GM10847 (cell line): ENCODE measurements around the gene PTBP2.

Source experiments
- POLR2A ChIP-seq: IDR thresholded peaks from 2 replicates; pipeline ENCODE4 v1.6.1; 2011; ENCODE audit not compliant: insufficient read length; ENCODE audit errors: extremely low read depth

The PTBP2 gene

DNA sequence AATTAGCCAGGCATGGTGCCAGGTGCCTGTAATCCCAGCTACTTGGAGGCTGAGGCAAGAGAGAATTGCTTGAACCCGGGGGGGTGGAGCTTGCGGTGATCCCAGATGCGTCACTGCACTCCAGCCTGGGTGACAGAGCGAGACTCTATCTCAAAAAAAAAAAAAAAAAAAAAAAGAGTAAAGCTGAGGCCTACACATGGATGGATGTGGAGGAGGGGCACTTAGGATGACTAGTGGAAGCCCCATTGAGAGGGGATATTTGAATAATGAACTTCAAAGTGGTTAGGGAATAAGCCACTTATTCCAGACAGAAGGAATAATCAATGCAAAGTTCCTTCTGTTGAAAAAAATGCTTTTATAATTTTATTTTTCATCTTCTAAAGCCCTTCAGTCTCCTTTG is 51.4 kb downstream of the PTBP2 start:
- no peak for TF ChIP-seq POLR2A

DNA sequence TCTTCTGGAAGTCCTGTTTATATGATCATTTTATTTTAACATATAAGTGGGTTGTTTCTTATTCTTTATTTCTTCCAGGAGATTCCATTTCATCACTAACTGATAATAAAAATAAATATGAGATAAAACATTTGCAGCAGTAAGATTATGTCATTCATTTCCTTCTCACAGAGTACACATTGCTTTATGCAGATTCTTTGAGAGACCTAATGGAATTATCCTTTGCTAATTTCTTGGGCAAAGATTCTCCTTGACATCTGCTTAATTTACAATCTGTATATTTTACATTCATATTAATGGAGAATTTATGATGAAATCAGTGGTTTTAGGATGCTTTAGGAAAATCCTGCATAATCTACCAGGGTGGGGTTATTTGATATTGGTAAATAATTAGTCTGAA is 60.6 kb downstream of the PTBP2 start:
- no peak for TF ChIP-seq POLR2A

DNA sequence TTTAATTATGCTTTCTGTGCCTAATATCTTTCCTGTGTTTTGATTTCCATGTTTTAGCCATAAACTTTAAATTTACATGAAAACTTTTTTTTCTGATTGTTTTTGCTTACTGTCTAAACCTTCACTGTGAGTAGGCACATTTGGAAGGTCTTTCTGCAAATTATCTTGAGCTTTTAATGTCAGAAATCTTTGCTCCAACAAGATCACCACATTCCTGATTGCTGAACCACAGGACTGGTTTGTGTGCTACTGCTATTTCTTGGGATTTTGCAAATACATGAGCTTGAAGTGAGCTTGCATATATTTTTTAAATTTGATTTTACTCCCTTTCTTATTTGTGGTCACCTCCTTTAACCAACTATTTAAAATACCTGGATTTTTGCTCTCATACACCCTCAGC is 61.3 kb downstream of the PTBP2 start:
- TF ChIP-seq POLR2A, result no peak

DNA sequence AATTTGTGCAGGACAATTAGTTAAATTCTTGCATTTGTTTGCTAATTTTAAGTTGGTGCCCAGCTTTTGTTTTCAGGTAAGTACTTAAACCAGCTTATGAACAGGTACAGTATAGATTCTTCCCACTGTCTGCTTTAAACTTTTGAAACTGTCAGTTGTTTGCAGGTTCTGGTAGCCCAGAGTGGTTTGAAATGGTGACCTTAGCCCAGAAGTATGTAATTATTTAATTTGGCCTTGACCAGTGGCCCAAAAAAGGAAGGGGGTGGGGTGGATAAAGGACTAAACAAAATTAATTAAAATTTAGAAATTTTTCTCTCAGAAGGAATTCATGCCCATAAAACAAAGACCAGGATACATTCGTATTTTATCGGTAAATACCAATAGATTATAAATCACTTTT is 69.0 kb downstream of the PTBP2 start:
- TF ChIP-seq POLR2A, result no peak

DNA sequence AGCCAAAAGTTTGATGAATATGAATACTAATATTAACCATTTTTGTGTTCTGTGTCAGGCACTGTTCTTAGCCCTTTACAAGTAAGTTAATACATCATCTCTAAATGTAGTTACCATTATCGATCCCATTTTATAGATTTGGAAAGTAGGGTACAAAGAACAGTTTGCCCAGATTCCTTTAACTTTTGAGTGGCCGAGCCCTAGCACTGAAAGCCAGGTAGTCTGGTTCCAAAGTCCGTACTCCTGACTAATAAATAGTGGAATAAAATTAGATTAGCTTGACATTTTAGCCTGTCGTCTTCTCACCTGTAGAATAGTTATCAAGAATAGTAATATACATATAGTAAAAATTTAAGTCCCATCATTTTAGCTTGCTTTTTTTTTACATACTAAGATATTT is 70.6 kb downstream of the PTBP2 start:
- TF ChIP-seq POLR2A, result no peak

DNA sequence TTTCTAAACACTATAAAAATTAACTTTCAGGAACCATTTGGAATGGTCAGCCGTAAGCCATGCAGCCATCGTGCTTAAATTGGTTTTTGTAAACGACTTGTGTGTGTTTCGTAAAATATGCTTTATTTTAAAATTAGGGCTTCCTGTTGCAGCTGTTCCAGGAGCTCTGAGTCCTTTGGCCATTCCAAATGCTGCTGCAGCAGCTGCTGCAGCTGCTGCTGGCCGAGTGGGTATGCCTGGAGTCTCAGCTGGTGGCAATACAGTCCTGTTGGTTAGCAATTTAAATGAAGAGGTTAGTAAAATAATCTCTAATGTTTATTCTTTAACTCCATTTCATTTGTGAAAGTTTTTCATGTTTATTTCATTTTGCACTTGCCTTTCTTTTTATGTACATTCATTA is 83.1 kb downstream of the PTBP2 start:
- no peak for TF ChIP-seq POLR2A

DNA sequence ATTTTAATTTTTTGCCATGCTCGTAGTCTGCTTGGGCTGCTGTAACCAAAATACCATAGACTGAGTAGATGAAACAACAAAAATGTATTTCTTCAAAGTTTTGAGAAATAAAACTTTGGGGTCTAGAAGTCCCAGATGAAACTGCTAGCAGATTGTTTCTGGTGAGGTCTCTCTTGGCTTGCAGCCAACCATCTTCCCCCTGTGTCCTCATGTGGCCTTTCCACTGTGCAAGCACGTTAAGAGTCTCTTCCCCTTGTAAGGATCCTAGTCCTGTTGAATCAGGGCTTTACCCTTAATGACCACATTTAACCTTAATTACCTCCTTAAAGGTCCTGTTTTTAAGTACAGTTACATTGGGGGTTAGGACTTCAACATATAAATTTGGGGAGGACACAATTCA is 86.6 kb downstream of the PTBP2 start:
- TF ChIP-seq POLR2A, result no peak

DNA sequence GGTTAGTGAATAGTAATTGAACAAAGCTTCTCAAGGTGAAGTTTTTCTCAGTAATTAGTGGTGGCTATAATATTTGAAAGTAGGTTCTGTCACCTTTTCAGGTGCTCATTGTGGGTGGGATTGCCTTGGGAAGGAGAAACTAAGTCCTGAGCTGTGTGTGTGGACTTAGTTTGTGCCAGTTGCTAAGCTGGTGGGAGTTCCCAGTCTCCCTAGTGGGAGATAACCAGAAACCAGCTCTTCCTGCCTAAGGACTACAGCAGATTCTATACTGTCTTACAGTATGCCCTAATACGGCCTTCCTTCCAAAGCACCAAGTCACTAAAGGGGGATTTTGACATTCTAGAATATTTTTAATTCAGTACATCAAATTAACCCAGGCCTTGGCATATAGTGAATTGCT is 94.3 kb downstream of the PTBP2 start:
- no peak for TF ChIP-seq POLR2A

DNA sequence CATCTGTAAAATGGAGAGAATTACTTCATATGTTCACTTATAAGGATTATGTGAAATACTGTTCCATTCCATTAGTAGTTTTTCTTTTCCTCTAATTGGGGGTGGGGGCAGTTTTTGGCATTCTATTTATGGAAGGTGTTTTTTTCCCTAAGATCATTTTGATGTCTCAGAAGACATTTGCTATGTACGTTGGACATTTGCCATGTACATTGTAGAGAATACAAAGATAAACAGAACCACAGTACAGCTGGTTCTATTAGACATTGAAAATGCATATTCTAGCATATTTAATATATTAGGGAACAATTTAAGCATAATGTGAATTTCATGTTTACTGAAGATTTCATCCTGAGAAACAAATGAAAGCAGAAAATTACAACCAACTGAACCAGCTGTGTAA is 98.5 kb downstream of the PTBP2 start:
- TF ChIP-seq POLR2A, result no peak

DNA sequence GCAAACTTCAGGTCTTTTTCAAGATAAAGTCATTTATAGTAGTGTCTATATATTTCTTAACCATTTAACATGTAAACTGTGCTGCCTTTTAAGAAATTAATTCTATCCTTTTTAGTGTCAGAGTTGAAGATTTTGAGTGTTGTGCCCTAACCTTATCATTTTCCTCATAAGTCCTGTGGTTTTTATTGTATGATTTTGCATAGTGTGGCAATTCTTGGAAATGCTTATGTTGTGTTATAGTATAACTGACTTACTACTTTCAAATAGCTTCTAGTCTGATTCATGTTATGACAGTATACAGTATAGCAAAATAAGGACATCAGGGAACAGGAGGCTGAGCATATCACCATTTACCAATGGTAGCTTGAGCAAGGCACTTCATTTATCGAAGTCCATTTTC is 99.1 kb downstream of the PTBP2 start:
- no peak for TF ChIP-seq POLR2A

DNA sequence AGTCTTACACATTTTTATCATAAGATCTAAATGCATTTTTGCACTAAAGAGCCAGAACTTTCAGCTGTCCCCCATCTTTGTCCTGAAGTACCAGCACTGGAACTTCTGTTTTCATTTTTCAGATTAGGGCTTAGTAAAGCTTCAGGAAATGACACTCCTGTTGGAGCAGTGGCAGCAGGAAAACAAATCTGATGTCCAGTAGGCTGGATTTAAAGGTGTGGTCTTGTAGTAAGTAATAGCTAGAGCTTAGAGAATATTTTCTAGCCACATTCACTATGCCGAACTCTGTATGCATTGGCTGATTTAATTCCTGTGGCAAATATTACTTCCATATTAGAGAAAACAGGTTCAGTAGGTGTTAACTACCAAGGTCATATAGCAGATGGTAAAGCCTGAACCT is 103.6 kb downstream of the PTBP2 start:
- no peak for TF ChIP-seq POLR2A

DNA sequence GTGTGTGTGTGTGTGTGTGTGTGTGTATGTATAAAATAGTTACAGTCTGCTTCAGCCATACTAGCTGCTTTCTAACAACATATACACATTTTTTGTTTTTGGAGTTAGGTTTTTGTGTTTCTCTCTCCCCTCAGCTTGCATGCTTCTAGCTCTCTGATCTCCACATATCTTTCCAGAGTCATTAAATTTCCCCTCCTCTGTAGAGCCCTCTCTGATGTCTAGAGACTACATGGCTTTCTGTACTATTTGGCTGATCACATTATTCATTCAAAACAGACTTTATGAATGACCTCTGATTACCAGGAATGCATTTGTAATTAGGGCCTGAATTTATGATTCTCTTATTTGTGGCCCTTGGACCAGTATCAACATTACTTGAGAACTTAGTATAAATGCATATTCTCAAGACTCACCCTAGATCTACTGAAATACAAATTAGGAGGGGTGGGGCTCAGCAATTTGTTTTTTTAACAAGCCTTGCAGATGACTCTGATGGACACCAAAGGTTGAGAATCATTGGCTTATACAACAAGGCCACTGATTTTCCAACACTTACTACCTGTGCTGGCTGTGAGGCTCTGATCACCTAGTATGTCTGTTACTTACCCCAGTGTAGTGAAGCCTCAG is 104.5 kb downstream of the PTBP2 start:
- no peak for TF ChIP-seq POLR2A

DNA sequence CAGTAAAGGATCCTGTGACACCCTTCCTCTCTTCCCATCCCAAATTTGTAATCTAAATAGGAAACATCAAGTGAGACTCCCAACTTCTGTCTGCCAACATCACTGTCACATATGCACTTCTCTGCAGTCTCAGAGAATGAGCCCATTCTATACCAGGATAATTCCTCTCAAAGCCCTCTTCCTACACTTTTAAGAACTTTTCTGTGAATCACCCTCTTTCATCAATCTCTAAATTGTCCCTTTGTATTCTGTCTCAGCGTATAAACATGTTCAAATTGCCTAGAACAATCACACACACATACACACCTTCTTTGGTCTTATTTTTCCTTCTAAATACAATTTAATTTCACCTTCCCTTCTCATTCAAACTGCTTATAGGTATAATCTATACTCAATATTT is 111.8 kb downstream of the PTBP2 start:
- TF ChIP-seq POLR2A, result no peak

DNA sequence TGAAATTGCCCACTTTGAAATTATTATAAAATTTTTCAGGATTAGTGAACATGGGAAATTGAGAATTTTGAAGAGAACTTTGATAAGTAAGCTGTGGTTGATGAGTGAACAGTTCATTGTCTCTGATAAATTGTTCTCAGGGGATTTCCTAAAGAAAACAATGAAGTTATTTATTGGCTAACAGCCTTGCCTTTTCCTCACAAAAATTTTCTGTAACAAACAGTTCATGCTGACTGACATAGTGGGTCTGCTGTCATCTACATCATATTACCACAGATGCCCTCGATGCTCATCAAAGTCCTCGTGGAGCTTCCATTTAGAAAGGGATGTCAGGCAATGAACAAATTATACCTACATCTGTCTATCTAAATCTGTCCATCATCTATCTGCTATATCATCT is 113.4 kb downstream of the PTBP2 start:
- TF ChIP-seq POLR2A, result no peak

DNA sequence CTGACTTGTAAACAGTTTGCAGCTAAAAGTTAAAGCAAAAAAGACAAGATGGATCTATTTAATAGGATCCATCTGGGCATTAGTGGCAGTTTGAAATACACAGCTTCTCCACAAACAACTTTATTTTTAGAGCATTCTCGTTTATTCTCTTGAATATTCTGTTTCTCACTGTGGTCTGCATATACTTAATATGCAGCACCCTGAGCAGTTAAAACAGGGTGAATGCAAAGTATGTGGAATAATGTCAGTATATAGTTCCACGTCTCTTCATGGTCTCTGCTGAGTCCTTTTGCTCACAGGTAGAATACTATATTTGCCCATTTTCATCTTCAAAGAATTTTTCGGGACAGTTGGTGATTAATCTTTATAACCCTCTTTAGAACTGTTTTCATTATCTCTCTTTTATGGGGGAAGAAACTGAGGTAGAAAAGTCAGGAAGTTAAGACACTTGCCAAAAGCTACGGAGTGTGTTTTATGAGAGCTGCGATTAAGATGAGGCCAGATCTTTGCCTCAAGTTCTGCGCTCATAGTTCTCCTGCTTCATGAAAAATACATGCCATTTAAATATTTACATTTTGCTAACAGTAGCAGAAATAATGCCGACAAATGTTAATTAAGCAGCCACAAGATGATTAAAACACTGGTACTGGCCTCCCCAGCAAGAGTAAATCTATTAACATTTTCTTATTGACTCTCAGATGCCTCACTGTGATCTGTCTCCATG is 115.6 kb downstream of the PTBP2 start:
- TF ChIP-seq POLR2A, result no peak

DNA sequence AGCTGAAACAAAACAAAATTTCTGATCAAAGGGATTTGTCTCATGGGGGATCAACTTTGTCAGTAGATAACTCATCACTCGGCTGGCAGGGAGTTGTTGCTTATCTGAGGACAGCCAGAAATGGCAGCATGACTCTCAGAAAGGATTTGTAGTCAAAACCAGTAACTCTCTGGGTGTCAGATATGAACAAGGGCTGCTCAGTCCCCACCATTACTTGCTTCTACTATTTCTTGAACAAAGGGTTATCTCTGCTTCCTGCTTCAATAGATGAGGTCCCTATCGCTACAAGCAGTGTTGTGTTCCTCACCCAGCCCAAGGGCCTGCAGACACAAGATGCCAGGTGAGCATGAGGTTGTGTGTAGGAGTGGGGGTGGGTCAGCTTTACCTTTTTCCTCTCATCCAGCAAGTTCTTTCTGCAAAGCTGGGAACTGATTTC is 116.2 kb downstream of the PTBP2 start:
- no peak for TF ChIP-seq POLR2A

DNA sequence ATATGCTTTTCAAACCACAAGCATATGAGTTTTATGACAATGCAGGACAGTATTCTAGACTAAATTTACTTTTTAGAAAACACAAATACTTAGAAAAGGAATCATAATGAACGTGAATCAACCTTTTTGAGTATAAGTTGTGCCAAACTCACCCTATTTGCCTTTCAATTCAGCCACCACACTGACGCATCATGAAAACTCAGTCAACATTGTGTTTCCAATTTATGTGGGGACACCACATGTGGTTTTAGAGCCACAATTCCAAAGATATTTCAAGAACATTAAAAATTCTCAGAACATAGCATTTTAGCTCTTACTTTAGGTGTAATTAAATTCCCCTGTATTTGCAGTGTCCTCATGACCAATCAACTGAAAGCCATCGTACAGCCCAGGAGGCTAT is 118.8 kb downstream of the PTBP2 start:
- no peak for TF ChIP-seq POLR2A
